NB4 (cell line): ENCODE measurements around the gene INTS12.

Source experiments
- DNase-seq: peaks from one replicate; pipeline ENCODE4 v3.0.0; 2010; ENCODE audit warnings: low read depth
- H3K4me3 ChIP-seq: one replicate; pipeline ENCODE4 v1.5.1; 2011; ENCODE audit warnings: mild to moderate bottlenecking, low read depth, low read length, moderate library complexity
- MYC ChIP-seq: IDR thresholded peaks from 2 replicates; pipeline ENCODE4 v1.6.1; 2011; ENCODE audit warnings: low read depth, low read length
- POLR2A ChIP-seq: IDR thresholded peaks from 2 replicates; pipeline ENCODE4 v1.6.1; 2011; ENCODE audit warnings: mild to moderate bottlenecking; ENCODE audit not compliant: insufficient read length; ENCODE audit errors: extremely low read depth
- TF ChIP-seq, protein P1 (sequence below): IDR thresholded peaks from one replicate; pipeline ENCODE4 v1.5.1; 2012; ENCODE audit warnings: low read depth, low read length
- TF ChIP-seq, protein P2 (sequence below): IDR thresholded peaks from 2 replicates; pipeline ENCODE4 v1.6.1; 2011; ENCODE audit warnings: low read depth, low read length

Gene INTS12

DNA sequence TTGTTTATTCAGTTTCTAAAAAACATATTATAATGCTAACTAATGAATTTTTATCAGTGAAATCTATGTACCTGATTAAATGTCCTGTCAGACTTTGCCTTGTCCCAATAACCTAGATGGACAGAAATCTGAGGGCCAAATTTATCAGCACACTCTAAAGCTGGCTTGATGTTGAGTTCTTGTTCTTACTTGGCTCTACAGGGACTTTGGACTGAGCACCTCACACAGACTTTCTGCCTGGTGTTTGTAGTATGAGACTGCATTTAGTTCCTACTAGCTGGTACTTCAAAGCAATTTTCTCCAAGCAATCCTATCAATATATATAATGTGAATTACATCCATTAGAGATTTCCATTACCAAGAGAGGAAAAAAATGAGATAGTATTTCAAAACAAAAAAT, 37.8 kb downstream of the INTS12 start:
- H3K4me3 ChIP-seq: no peak overlapping the region
- no peak for DNase-seq
- TF ChIP-seq, protein P1, sequence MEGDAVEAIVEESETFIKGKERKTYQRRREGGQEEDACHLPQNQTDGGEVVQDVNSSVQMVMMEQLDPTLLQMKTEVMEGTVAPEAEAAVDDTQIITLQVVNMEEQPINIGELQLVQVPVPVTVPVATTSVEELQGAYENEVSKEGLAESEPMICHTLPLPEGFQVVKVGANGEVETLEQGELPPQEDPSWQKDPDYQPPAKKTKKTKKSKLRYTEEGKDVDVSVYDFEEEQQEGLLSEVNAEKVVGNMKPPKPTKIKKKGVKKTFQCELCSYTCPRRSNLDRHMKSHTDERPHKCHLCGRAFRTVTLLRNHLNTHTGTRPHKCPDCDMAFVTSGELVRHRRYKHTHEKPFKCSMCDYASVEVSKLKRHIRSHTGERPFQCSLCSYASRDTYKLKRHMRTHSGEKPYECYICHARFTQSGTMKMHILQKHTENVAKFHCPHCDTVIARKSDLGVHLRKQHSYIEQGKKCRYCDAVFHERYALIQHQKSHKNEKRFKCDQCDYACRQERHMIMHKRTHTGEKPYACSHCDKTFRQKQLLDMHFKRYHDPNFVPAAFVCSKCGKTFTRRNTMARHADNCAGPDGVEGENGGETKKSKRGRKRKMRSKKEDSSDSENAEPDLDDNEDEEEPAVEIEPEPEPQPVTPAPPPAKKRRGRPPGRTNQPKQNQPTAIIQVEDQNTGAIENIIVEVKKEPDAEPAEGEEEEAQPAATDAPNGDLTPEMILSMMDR: no peak
- TF ChIP-seq POLR2A: no peak
- TF ChIP-seq, protein P2, sequence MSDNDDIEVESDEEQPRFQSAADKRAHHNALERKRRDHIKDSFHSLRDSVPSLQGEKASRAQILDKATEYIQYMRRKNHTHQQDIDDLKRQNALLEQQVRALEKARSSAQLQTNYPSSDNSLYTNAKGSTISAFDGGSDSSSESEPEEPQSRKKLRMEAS: no peak
- no peak for TF ChIP-seq MYC

- peak; percentile 37 for DNase-seq
- no peak overlapping the region for H3K4me3 ChIP-seq
- TF ChIP-seq POLR2A: no peak
Observed at GRCh38 chr4:105666693-105667092, 41.8 kb downstream of the INTS12 start.

GRCh38 chr4:105662935-105663675, 45.4 kb downstream of the INTS12 start:
- DNase-seq: no peak
- TF ChIP-seq, protein P1: no peak
- TF ChIP-seq MYC: no peak
- no peak for TF ChIP-seq POLR2A
- TF ChIP-seq, protein P2: no peak
- H3K4me3 ChIP-seq: no peak overlapping the region

DNA sequence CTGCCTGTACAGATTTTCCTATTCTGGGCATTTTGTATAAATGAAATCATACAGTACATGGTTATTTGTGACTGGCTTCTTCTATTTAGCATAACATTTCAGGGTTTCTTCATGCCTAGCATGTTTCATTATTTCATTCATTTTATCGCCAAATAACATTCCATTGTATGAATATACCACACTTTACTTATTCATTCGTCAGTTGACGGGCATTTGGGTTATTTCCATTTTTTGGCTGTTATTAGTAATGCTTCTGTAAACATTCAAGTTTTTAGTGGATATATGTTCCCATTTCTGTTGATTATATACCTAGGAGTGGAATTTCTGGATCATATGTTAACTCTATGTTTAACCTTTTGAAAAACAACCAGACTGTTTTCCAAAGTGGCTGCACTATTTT, 47.5 kb downstream of the INTS12 start:
- no peak for DNase-seq
- no peak overlapping the region for H3K4me3 ChIP-seq
- TF ChIP-seq MYC: no peak
- no peak for TF ChIP-seq POLR2A
- TF ChIP-seq, protein P2: no peak
- TF ChIP-seq, protein P1: no peak

DNA sequence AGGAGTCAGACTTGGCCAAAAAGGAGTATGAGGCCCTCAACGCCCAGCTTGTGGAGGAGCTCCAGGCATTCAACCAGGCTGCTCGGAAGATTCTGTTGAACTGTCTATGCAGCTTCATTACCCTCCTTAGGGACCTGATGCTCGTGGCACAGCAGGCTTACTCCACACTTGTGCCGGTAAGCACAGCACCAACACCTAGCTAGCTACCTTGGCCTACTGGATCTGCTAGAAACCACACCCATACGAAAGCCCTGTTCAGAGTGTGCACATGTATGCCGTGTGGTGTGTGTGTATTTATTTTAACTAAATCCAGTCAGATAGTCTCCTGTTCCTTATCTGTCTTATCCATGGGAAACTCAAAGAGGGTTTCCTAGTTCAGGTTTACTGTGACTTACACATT, 49.3 kb downstream of the INTS12 start:
- no peak for DNase-seq
- H3K4me3 ChIP-seq: no peak overlapping the region
- no peak for TF ChIP-seq POLR2A
- TF ChIP-seq, protein P1: no peak
- no peak for TF ChIP-seq MYC
- TF ChIP-seq, protein P2: no peak

GRCh38 chr4:105657117-105657765, 51.2 kb downstream of the INTS12 start:
- H3K4me3 ChIP-seq: no peak overlapping the region
- TF ChIP-seq, protein P1: no peak
- TF ChIP-seq MYC (no peak), POLR2A (no peak)
- TF ChIP-seq, protein P2: no peak

More at GRCh38 chr4:105657117-105657765, 51.2 kb downstream of the INTS12 start:
- no peak for DNase-seq
